PC-9 (cell line): ENCODE data around the gene ISM2. TPM values are rescaled to one million over a fixed set of nuclear protein-coding genes. Genes with fewer than 3 reads are reported as not detected.

Experiments
- BruUV-seq: library from RNA; stranded (reverse); fragments of 400-500 nt; replicated peaks from 2 replicates; lab custom pipeline; 2021; lab: Mats Ljungman, UMichigan
- CTCF ChIA-PET: fragments of 300-600 bp; sonication (Branson Sonifier 250); formaldehyde crosslinking; loops from one replicate; lab custom pipeline; 2022; ENCODE audit warnings: antibody characterized with exemption; lab: Charles Lee
- POLR2A ChIA-PET: fragments of 300-600 bp; sonication (Branson Sonifier 250); formaldehyde crosslinking; loops from one replicate; lab custom pipeline; 2022; ENCODE audit warnings: antibody characterized with exemption; ENCODE audit not compliant: unreplicated experiment; lab: Charles Lee
- DNase-seq, 2 experiments: peaks; one replicate each; pipeline versions ENCODE4 v3.0.0 to v3.0.0-alpha.2; 2015 to 2022; ENCODE audit warnings: mixed read lengths in 1 of 2
- H2AFZ ChIP-seq: fragments of 200-600 bp; sonication (generic); 2 replicates; pipeline ENCODE4 v1.8.1; 2017; ENCODE audit warnings: antibody characterized with exemption
- H3F3A ChIP-seq: fragments of 200-600 bp; sonication (generic); 2 replicates; pipeline ENCODE4 v1.8.1; 2017; ENCODE audit warnings: antibody characterized with exemption, mild to moderate bottlenecking, low read depth; ENCODE audit not compliant: insufficient read depth
- H3K27ac ChIP-seq: fragments of 200-600 bp; sonication (generic); 2 replicates; pipeline ENCODE4 v1.6.1; 2016; ENCODE audit warnings: mixed run types
- H3K27me3 ChIP-seq: fragments of 200-600 bp; sonication (generic); 2 replicates; pipeline ENCODE4 v1.6.1; 2016; ENCODE audit warnings: low read depth, mixed run types; ENCODE audit not compliant: insufficient read depth
- H3K36me3 ChIP-seq: fragments of 200-600 bp; sonication (generic); 2 replicates; pipeline ENCODE4 v1.6.1; 2016; ENCODE audit warnings: low read depth, mixed run types
- H3K4me1 ChIP-seq: fragments of 200-600 bp; sonication (generic); replicated peaks from 2 replicates; pipeline ENCODE4 v1.6.1; 2016; ENCODE audit warnings: mixed run types; ENCODE audit not compliant: insufficient read depth
- H3K4me2 ChIP-seq: fragments of 200-600 bp; sonication (generic); 2 replicates; pipeline ENCODE4 v1.6.1; 2017; ENCODE audit warnings: mixed run types
- H3K4me3 ChIP-seq: fragments of 200-600 bp; sonication (generic); 2 replicates; pipeline ENCODE4 v1.6.1; 2016; ENCODE audit warnings: mixed run types
- H3K79me2 ChIP-seq: fragments of 200-600 bp; sonication (generic); 2 replicates; pipeline ENCODE4 v1.6.1; 2017; ENCODE audit warnings: low read depth, mixed run types
- H3K9me2 ChIP-seq: fragments of 200-600 bp; sonication (generic); 2 replicates; pipeline ENCODE4 v1.8.1; 2017; ENCODE audit warnings: mild to moderate bottlenecking; ENCODE audit not compliant: insufficient read depth
- H3K9me3 ChIP-seq: fragments of 200-600 bp; sonication (generic); 2 replicates; pipeline ENCODE4 v1.8.1; 2016; ENCODE audit warnings: low read depth; ENCODE audit not compliant: insufficient read depth
- H4K20me1 ChIP-seq: fragments of 200-600 bp; sonication (generic); 2 replicates; pipeline ENCODE4 v1.8.1; 2017; ENCODE audit not compliant: insufficient read depth
- EZH2 ChIP-seq: fragments of 200-600 bp; sonication (generic); IDR thresholded peaks from 2 replicates; pipeline ENCODE4 v1.8.0; 2017; ENCODE audit warnings: antibody characterized with exemption, low read depth
- intact Hi-C: fragments of 100-400 bp; cut with micrococcal nuclease; formaldehyde crosslinking; loops from one replicate; pipeline ENCODE4 v1.10.0; 2022; ENCODE audit not compliant: unreplicated experiment
- total RNA-seq: library from RNA; stranded (reverse); gene quantifications from 2 replicates; pipeline ENCODE4 v1.2.3, GENCODE V29; 2021
- TF ChIP-seq, protein P1 (sequence below): fragments of 200-600 bp; sonication (generic); conservative IDR thresholded peaks from 2 replicates; pipeline ENCODE4 v1.6.1; 2017; ENCODE audit warnings: mixed run types, antibody characterized with exemption, mild to moderate bottlenecking, moderate library complexity

ISM2 gene
- total RNA-seq, 1 experiment from 2014 or later: not detected

DNA sequence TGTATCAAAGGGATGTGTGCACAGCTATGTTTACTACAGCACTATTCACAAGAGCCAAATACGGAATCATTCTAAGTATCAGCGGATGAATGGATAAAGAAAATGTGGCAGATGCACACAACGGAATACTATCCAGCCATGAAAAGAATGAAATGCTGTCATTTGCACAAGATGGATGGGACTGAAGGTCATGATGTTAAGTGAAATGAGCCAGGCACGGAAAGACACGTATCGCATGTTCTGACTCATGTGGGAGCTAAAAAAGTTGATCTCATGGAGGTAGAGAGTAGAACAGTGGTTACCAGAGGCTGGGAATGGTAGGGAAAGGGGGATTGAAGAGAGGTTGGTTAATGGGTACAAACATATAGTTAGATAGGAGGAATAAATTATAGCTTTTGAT, 25.9 kb upstream of the ISM2 start:
- H3K79me2 ChIP-seq: peaks cover 4% of the 10 kb centered on the region; the same call in 1 of the 2 replicates
- intact Hi-C loops: no loop called here

GRCh38 chr14:77523109-77523508, 24.5 kb upstream of the ISM2 start:
- Histone ChIP-seq H3K4me3 (no peak overlapping the region), H3F3A (peaks cover 3% of the 10 kb centered on the region; the same call in 1 of the 2 replicates), H3K4me2 (no peak overlapping the region), H3K36me3 (peaks cover 25% of the 10 kb centered on the region; the same call in 1 of the 2 replicates), H3K27ac (no peak overlapping the region), H3K4me1 (no peaks in the 10 kb centered on the region), H3K9me3 (no peaks in the 10 kb centered on the region), H3K79me2 (peaks cover 4% of the 10 kb centered on the region; the same call in 1 of the 2 replicates), H2AFZ (no peak overlapping the region), H4K20me1 (no peaks in the 10 kb centered on the region; the same call in 1 of the 2 replicates), H3K27me3 (no peaks in the 10 kb centered on the region), H3K9me2 (no peaks in the 10 kb centered on the region)
- TF ChIP-seq EZH2: no peak
- TF ChIP-seq, protein P1, sequence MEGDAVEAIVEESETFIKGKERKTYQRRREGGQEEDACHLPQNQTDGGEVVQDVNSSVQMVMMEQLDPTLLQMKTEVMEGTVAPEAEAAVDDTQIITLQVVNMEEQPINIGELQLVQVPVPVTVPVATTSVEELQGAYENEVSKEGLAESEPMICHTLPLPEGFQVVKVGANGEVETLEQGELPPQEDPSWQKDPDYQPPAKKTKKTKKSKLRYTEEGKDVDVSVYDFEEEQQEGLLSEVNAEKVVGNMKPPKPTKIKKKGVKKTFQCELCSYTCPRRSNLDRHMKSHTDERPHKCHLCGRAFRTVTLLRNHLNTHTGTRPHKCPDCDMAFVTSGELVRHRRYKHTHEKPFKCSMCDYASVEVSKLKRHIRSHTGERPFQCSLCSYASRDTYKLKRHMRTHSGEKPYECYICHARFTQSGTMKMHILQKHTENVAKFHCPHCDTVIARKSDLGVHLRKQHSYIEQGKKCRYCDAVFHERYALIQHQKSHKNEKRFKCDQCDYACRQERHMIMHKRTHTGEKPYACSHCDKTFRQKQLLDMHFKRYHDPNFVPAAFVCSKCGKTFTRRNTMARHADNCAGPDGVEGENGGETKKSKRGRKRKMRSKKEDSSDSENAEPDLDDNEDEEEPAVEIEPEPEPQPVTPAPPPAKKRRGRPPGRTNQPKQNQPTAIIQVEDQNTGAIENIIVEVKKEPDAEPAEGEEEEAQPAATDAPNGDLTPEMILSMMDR: no peak
- BruUV-seq: no TSS peak
- intact Hi-C loops: no loop called here
- CTCF ChIA-PET: no interaction called here
- POLR2A ChIA-PET: interaction anchor here (0.6 kb wide), 2 partner anchors 187 to 238 kb away, joined by 7 read pairs; partner anchors contain the start of gene SNW1
- no peak for DNase-seq

More for the DNA sequence above, 25.9 kb upstream of the ISM2 start:
- no peak overlapping the region for H3K4me3 ChIP-seq
- TF ChIP-seq, protein P1: no peak
- no peak for TF ChIP-seq EZH2
- DNase-seq: no peak
- no peak overlapping the region for H3K4me2 ChIP-seq
- H3K9me3 ChIP-seq: no peaks in the 10 kb centered on the region
- ChIA-PET CTCF (no interaction called here), POLR2A (interaction anchor here (0.6 kb wide), 1 partner anchor 149 kb away, joined by 5 read pairs; no protein-coding TSS in a partner anchor)
- no peaks in the 10 kb centered on the region for H3K4me1 ChIP-seq
- H2AFZ ChIP-seq: no peak overlapping the region
- no peaks in the 10 kb centered on the region for H3K9me2 ChIP-seq
- no peaks in the 10 kb centered on the region for H3K27me3 ChIP-seq
- peaks cover 3% of the 10 kb centered on the region; the same call in 1 of the 2 replicates for H3F3A ChIP-seq
- H4K20me1 ChIP-seq: no peaks in the 10 kb centered on the region; the same call in 1 of the 2 replicates
- no peak overlapping the region for H3K27ac ChIP-seq
- H3K36me3 ChIP-seq: peaks cover 20% of the 10 kb centered on the region; the same call in 1 of the 2 replicates
- no TSS peak for BruUV-seq

- Histone ChIP-seq H3K4me1 (no peaks in the 10 kb centered on the region), H3K9me2 (no peaks in the 10 kb centered on the region), H3K36me3 (peaks cover 32% of the 10 kb centered on the region), H3K79me2 (no peaks in the 10 kb centered on the region), H2AFZ (no peak overlapping the region), H4K20me1 (no peaks in the 10 kb centered on the region), H3K27me3 (no peaks in the 10 kb centered on the region), H3F3A (no peaks in the 10 kb centered on the region), H3K4me2 (no peak overlapping the region), H3K4me3 (no peak overlapping the region), H3K27ac (no peak overlapping the region), H3K9me3 (no peaks in the 10 kb centered on the region)
- POLR2A ChIA-PET: no interaction called here
- intact Hi-C loops: no loop called here
- DNase-seq: no peak
- BruUV-seq: no TSS peak
- CTCF ChIA-PET: no interaction called here
- TF ChIP-seq, protein P1: no peak
- TF ChIP-seq EZH2: no peak
These were observed 21.9 kb upstream of the ISM2 start for GRCh38 chr14:77520555-77520954.
